Skin of body (tissue), 2 donors: Measurements from ENCODE around the gene ICAM1. TPM values are rescaled to one million over a fixed set of nuclear protein-coding genes. Genes with fewer than 3 reads are reported as not detected.

Source experiments
- DNase-seq: peaks from one replicate; lab custom pipeline; 2025; lab: John Stamatoyannopoulos, UW
- total RNA-seq: library from RNA; depleted of rRNA; stranded (reverse); fragments of >200 nt; gene quantifications from one replicate; pipeline ENCODE4 v1.2.3, GENCODE V29; 2014

Gene ICAM1
- total RNA-seq, 1 donor from 2014 or later: 11.3 TPM

GRCh38 chr19:10292789-10293636 is 22.1 kb downstream of the ICAM1 start:
- no peak for DNase-seq

- no peak for DNase-seq
Measured at GRCh38 chr19:10293637-10294367, 22.9 kb downstream of the ICAM1 start.

GRCh38 chr19:10294368-10294697 is 23.4 kb downstream of the ICAM1 start:
- no peak for DNase-seq

GRCh38 chr19:10295305-10295846 is 24.5 kb downstream of the ICAM1 start:
- no peak for DNase-seq

GRCh38 chr19:10295847-10296591 is 25.1 kb downstream of the ICAM1 start:
- DNase-seq: no peak

GRCh38 chr19:10299545-10300458 is 28.9 kb downstream of the ICAM1 start:
- no peak for DNase-seq

GRCh38 chr19:10305139-10305806 is 34.4 kb downstream of the ICAM1 start:
- DNase-seq: no peak

GRCh38 chr19:10306327-10306726 is 35.4 kb downstream of the ICAM1 start:
- DNase-seq: no peak

GRCh38 chr19:10309423-10309822 is 38.5 kb downstream of the ICAM1 start, which contains the start of gene ZGLP1:
Gene ZGLP1, minus strand, starts transcription at chr19:10309815.
- no peak for DNase-seq

- DNase-seq: peak; percentile 53
Measured at GRCh38 chr19:10315335-10316214, 44.7 kb downstream of the ICAM1 start, which contains the start of gene FDX2. Gene FDX2, minus strand, starts transcription at chr19:10316015. Its CDS starts 19 bp downstream, at chr19:10315996.

GRCh38 chr19:10316229-10317044 is 45.5 kb downstream of the ICAM1 start:
- DNase-seq: no peak

- DNase-seq: no peak
Measured at GRCh38 chr19:10317045-10317856, 46.3 kb downstream of the ICAM1 start.

GRCh38 chr19:10317857-10318462 is 47.0 kb downstream of the ICAM1 start:
- DNase-seq: no peak

GRCh38 chr19:10318807-10319682 is 48.1 kb downstream of the ICAM1 start:
- DNase-seq: no peak

- no peak for DNase-seq
Measured at GRCh38 chr19:10320602-10321416, 49.9 kb downstream of the ICAM1 start.
